Smooth muscle cell of bladder (primary cell): ENCODE results near the gene RANGAP1. TPM values are rescaled to one million over a fixed set of nuclear protein-coding genes. Genes with fewer than 3 reads are reported as not detected.

Experiments
- total RNA-seq: library from RNA; depleted of rRNA; stranded (reverse); fragments of >200 nt; gene quantifications from 2 replicates; pipeline ENCODE4 v1.2.3, GENCODE V29; 2014

RANGAP1 gene
- 44.9 and 45.9 TPM in 2 replicates for total RNA-seq

GRCh38 chr22:41285820-41286638, at the start of gene RANGAP1:
RANGAP1 (minus strand) TSS chr22:41286187; CDS start chr22:41281044, 5,143 bp downstream.

GRCh38 chr22:41301085-41302020, 15.4 kb upstream of the RANGAP1 start, which contains the start of gene ZC3H7B:
ZC3H7B (plus strand) TSS chr22:41301525; CDS start chr22:41320661, 19,136 bp downstream.

GRCh38 chr22:41240377-41241132, 45.4 kb downstream of the RANGAP1 start, which contains the start of gene CHADL:
CHADL (minus strand) TSS chr22:41240931; CDS start chr22:41240881, 50 bp downstream.

GRCh38 chr22:41204992-41205900, 80.7 kb downstream of the RANGAP1 start, which contains the start of gene L3MBTL2:
L3MBTL2 (plus strand) TSS chr22:41205312; CDS start chr22:41205363, 51 bp downstream.

Other genes starting within 250 kb of the RANGAP1 start
- gene EP300, start 193.6 kb downstream of the RANGAP1 start, total RNA-seq = 24.3 and 27.7 TPM in 2 replicates
- 16.9 and 20.3 TPM in 2 replicates for gene L3MBTL2, start 80.9 kb downstream of the RANGAP1 start, total RNA-seq
- 0.71 and 1.8 TPM in 2 replicates for gene CHADL, start 45.3 kb downstream of the RANGAP1 start, total RNA-seq
- 57.3 and 58.1 TPM in 2 replicates for gene ZC3H7B, start 15.3 kb upstream of the RANGAP1 start, total RNA-seq
- gene TEF, start 95.8 kb upstream of the RANGAP1 start, total RNA-seq = 7.7 and 9.9 TPM in 2 replicates
- 11.2 and 15.1 TPM in 2 replicates for gene TOB2, start 160.6 kb upstream of the RANGAP1 start, total RNA-seq
- gene PHF5A, start 182.5 kb upstream of the RANGAP1 start, total RNA-seq = 55.2 and 60.6 TPM in 2 replicates
- 64.0 and 64.9 TPM in 2 replicates for gene ACO2, start 182.9 kb upstream of the RANGAP1 start, total RNA-seq